GM18861 (cell line): ENCODE results near the gene ST3GAL4.
"Not testable (repeated sequence)": the region's sequence is repeated elsewhere in the genome, so short reads cannot be mapped to it uniquely, and the experiment has no call there.

Experiments used
- ATAC-seq: cut with Tn5 transposase; IDR thresholded peaks from one replicate; pipeline ENCODE4 v1.9.1; 2021; ENCODE audit not compliant: unreplicated experiment

ST3GAL4 gene

GRCh38 chr11:126345759-126346585 lies 9.5 kb upstream of the ST3GAL4 start:
- ATAC-seq = no peak

GRCh38 chr11:126346586-126346940 lies 8.9 kb upstream of the ST3GAL4 start:
- no peak for ATAC-seq

- ATAC-seq = not testable (repeated sequence)
Measured at GRCh38 chr11:126346946-126347345, 8.5 kb upstream of the ST3GAL4 start.

- no peak for ATAC-seq
Measured at GRCh38 chr11:126347751-126348668, 7.5 kb upstream of the ST3GAL4 start.

GRCh38 chr11:126348806-126349582 lies 6.5 kb upstream of the ST3GAL4 start:
- no peak for ATAC-seq

GRCh38 chr11:126350836-126351235 lies 4.7 kb upstream of the ST3GAL4 start:
- ATAC-seq = no peak

DNA sequence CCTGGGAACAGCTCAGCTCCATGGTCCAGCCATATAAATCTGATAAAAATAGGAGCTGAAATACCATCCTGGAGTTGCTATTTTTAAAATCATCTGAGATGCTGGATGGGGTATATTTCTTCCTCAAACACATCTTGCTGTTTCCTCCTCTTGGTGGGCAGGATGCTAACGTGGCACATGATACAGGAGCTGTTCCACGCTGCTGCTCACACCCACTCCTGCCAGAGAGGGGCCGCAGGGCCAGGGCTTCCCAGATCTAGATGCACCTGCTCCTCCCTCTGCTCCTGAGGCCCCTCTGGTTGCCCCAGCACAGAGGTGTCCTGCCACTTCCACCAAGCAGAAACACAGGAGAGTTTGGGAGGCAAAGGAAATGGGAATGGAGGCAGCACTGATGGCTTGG lies 3.3 kb upstream of the ST3GAL4 start:
- no peak for ATAC-seq

GRCh38 chr11:126352934-126353801 lies 2.3 kb upstream of the ST3GAL4 start:
- ATAC-seq = no peak

GRCh38 chr11:126354631-126355323 lies 709 bp upstream of the ST3GAL4 start:
- peak; percentile 25 for ATAC-seq

GRCh38 chr11:126355926-126356897 lies 726 bp downstream of the ST3GAL4 start:
- peak; percentile 6 for ATAC-seq

- ATAC-seq = no peak
Measured at GRCh38 chr11:126357055-126357962, 1.8 kb downstream of the ST3GAL4 start.

- ATAC-seq = no peak
Measured at GRCh38 chr11:126357969-126358762, 2.7 kb downstream of the ST3GAL4 start.

DNA sequence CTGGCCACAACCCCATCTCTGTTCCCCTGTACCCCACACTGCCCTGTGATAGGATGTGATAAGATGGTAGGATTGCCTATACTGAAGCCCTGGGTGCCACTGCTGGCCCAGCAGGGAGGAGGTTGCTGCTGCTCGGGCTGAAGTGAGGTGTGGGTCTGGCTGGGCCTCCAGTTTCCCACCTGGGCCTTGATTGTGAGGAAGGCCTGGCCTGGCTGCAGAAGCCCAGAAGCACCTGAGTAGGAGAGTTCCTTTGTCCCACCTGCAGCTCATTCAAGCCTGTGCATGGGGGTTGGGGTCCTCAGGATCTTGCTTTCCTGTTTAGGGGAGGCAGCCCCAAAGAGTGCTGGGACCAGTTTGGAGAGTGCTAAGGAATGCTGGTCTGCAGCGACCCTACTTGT lies 3.3 kb downstream of the ST3GAL4 start:
- ATAC-seq = no peak

- no peak for ATAC-seq
Measured at GRCh38 chr11:126359431-126360048, 4.1 kb downstream of the ST3GAL4 start.

GRCh38 chr11:126360049-126360446 lies 4.6 kb downstream of the ST3GAL4 start:
- no peak for ATAC-seq

- no peak for ATAC-seq
Measured at GRCh38 chr11:126361400-126361799, 5.9 kb downstream of the ST3GAL4 start.
